Central memory CD8-positive, alpha-beta T cell (primary cell): ENCODE measurements around the gene WWP2.
"Not testable (repeated sequence)": the region's sequence is repeated elsewhere in the genome, so short reads cannot be mapped to it uniquely, and the experiment has no call there.

Source experiments
- ATAC-seq: fragments of 150-1000 bp; cut with Tn5 transposase; replicated peaks from 2 replicates; pipeline ENCODE4 v1.10.0; 2022; ENCODE audit warnings: mild to moderate bottlenecking, moderate FRiP score, moderate number of reproducible peaks; ENCODE audit not compliant: poor library complexity, severe bottlenecking; ENCODE audit errors: extremely low read depth
- DNase-seq, 2 donors: peaks; one replicate each; pipeline ENCODE4 v3.0.0; 2021; ENCODE audit warnings: low spot score in 2 of 2
- H3K27ac Mint-ChIP-seq: one replicate; pipeline ENCODE4 v1.8.0; 2022; ENCODE audit warnings: low read depth, mild to moderate bottlenecking, moderate library complexity, mixed read lengths
- H3K27me3 Mint-ChIP-seq: one replicate; pipeline ENCODE4 v1.8.0; 2022; ENCODE audit warnings: mixed read lengths
- H3K36me3 Mint-ChIP-seq: one replicate; pipeline ENCODE4 v1.8.0; 2022; ENCODE audit warnings: mild to moderate bottlenecking, moderate library complexity, mixed read lengths; ENCODE audit not compliant: insufficient read depth
- H3K4me1 Mint-ChIP-seq: one replicate; pipeline ENCODE4 v1.8.0; 2022; ENCODE audit warnings: mixed read lengths
- H3K4me3 Mint-ChIP-seq: one replicate; pipeline ENCODE4 v1.8.0; 2022; ENCODE audit warnings: mild to moderate bottlenecking, moderate library complexity, mixed read lengths
- H3K9me3 Mint-ChIP-seq: one replicate; pipeline ENCODE4 v1.8.0; 2022; ENCODE audit warnings: mixed read lengths

WWP2 gene

GRCh38 chr16:69848637-69849545 is 86.8 kb downstream of the WWP2 start:
- H3K9me3 Mint-ChIP-seq: no peaks in the 10 kb centered on the region
- H3K36me3 Mint-ChIP-seq: peaks cover 30% of the 10 kb centered on the region
- no peak overlapping the region for H3K4me3 Mint-ChIP-seq
- no peak for ATAC-seq
- no peak for DNase-seq
- H3K27me3 Mint-ChIP-seq: no peaks in the 10 kb centered on the region
- peaks cover 9% of the 10 kb centered on the region for H3K4me1 Mint-ChIP-seq
- H3K27ac Mint-ChIP-seq: no peak overlapping the region

GRCh38 chr16:69851491-69852240 is 89.5 kb downstream of the WWP2 start:
- H3K36me3 Mint-ChIP-seq: peaks cover 16% of the 10 kb centered on the region
- ATAC-seq: no peak
- H3K4me1 Mint-ChIP-seq: peaks cover 10% of the 10 kb centered on the region
- H3K4me3 Mint-ChIP-seq: no peak overlapping the region
- no peaks in the 10 kb centered on the region for H3K27me3 Mint-ChIP-seq
- no peak for DNase-seq
- H3K9me3 Mint-ChIP-seq: no peaks in the 10 kb centered on the region
- no peak overlapping the region for H3K27ac Mint-ChIP-seq

- no peak overlapping the region for H3K27ac Mint-ChIP-seq
- ATAC-seq (no peak), DNase-seq (no peak)
- H3K36me3 Mint-ChIP-seq: peaks cover 19% of the 10 kb centered on the region
- H3K4me3 Mint-ChIP-seq: no peak overlapping the region
- peaks cover 10% of the 10 kb centered on the region for H3K4me1 Mint-ChIP-seq
- no peaks in the 10 kb centered on the region for H3K9me3 Mint-ChIP-seq
- no peaks in the 10 kb centered on the region for H3K27me3 Mint-ChIP-seq
Observed at GRCh38 chr16:69852815-69853214, 90.7 kb downstream of the WWP2 start.

- Mint-ChIP-seq H3K36me3 (peaks cover 20% of the 10 kb centered on the region), H3K4me3 (no peak overlapping the region), H3K27me3 (no peaks in the 10 kb centered on the region), H3K27ac (no peak overlapping the region), H3K9me3 (no peaks in the 10 kb centered on the region), H3K4me1 (peaks cover 10% of the 10 kb centered on the region)
- ATAC-seq: no peak
- no peak for DNase-seq
Observed at GRCh38 chr16:69853481-69853880, 91.3 kb downstream of the WWP2 start.

- not testable (repeated sequence) for ATAC-seq, H3K9me3 Mint-ChIP-seq, H3K27me3 Mint-ChIP-seq, H3K4me3 Mint-ChIP-seq, H3K4me1 Mint-ChIP-seq, H3K27ac Mint-ChIP-seq, DNase-seq
- peaks cover 25% of the 10 kb centered on the region for H3K36me3 Mint-ChIP-seq
Observed at GRCh38 chr16:69854776-69855175, 92.6 kb downstream of the WWP2 start.

GRCh38 chr16:69855592-69855991 is 93.5 kb downstream of the WWP2 start:
- H3K27ac Mint-ChIP-seq: no peak overlapping the region
- H3K9me3 Mint-ChIP-seq: no peaks in the 10 kb centered on the region
- DNase-seq: no peak
- peaks cover 10% of the 10 kb centered on the region for H3K4me1 Mint-ChIP-seq
- no peak for ATAC-seq
- peaks cover 21% of the 10 kb centered on the region for H3K36me3 Mint-ChIP-seq
- H3K27me3 Mint-ChIP-seq: no peaks in the 10 kb centered on the region
- H3K4me3 Mint-ChIP-seq: no peak overlapping the region

- ATAC-seq (no peak), DNase-seq (no peak)
- no peak overlapping the region for H3K27ac Mint-ChIP-seq
- H3K9me3 Mint-ChIP-seq: no peaks in the 10 kb centered on the region
- H3K36me3 Mint-ChIP-seq: peaks cover 20% of the 10 kb centered on the region
- H3K4me1 Mint-ChIP-seq: peaks cover 11% of the 10 kb centered on the region
- H3K4me3 Mint-ChIP-seq: no peak overlapping the region
- no peaks in the 10 kb centered on the region for H3K27me3 Mint-ChIP-seq
Observed at GRCh38 chr16:69858191-69859104, 96.3 kb downstream of the WWP2 start.

- Mint-ChIP-seq H3K27me3 (no peaks in the 10 kb centered on the region), H3K36me3 (peaks cover 18% of the 10 kb centered on the region), H3K4me1 (peaks cover 11% of the 10 kb centered on the region), H3K9me3 (no peaks in the 10 kb centered on the region), H3K27ac (no peak overlapping the region), H3K4me3 (no peak overlapping the region)
- ATAC-seq (no peak), DNase-seq (no peak)
Observed at GRCh38 chr16:69859105-69859989, 97.2 kb downstream of the WWP2 start.

- ATAC-seq: no peak
- peaks cover 7% of the 10 kb centered on the region for H3K4me1 Mint-ChIP-seq
- H3K27ac Mint-ChIP-seq: no peak overlapping the region
Observed at GRCh38 chr16:69860233-69861231, 98.4 kb downstream of the WWP2 start.

GRCh38 chr16:69861292-69862030 is 99.3 kb downstream of the WWP2 start:
- no peak for DNase-seq
- Mint-ChIP-seq H3K9me3 (no peaks in the 10 kb centered on the region), H3K4me1 (peaks cover 9% of the 10 kb centered on the region), H3K4me3 (no peak overlapping the region), H3K27me3 (no peaks in the 10 kb centered on the region), H3K27ac (no peak overlapping the region), H3K36me3 (peaks cover 18% of the 10 kb centered on the region)
- ATAC-seq: no peak

More at GRCh38 chr16:69860233-69861231, 98.4 kb downstream of the WWP2 start:
- Mint-ChIP-seq H3K36me3 (peaks cover 18% of the 10 kb centered on the region), H3K27me3 (no peaks in the 10 kb centered on the region), H3K4me3 (no peak overlapping the region), H3K9me3 (no peaks in the 10 kb centered on the region)
- DNase-seq: no peak
